Effector memory CD4-positive, alpha-beta T cell (primary cell): ENCODE data around the gene HOXB3.

ENCODE experiments used
- DNase-seq, 3 donors: peaks; one replicate each; pipeline ENCODE4 v3.0.0-alpha.2; 2020
- H3K27ac ChIP-seq: 2 replicates; pipeline ENCODE4 v1.7.0; 2013; ENCODE audit warnings: mild to moderate bottlenecking, low read length, moderate library complexity; ENCODE audit not compliant: insufficient read depth, poor library complexity, severe bottlenecking
- H3K27me3 ChIP-seq: replicated peaks from 2 replicates; pipeline ENCODE4 v1.7.0; 2013; ENCODE audit warnings: mild to moderate bottlenecking, low read length; ENCODE audit not compliant: insufficient read depth, control insufficient read depth, poor library complexity, severe bottlenecking
- H3K36me3 ChIP-seq: 2 replicates; pipeline ENCODE4 v1.7.0; 2013; ENCODE audit warnings: mild to moderate bottlenecking, low read length, moderate library complexity; ENCODE audit not compliant: control insufficient read depth, insufficient read depth
- H3K4me1 ChIP-seq: 2 replicates; pipeline ENCODE4 v1.7.0; 2013; ENCODE audit warnings: low read length, mild to moderate bottlenecking; ENCODE audit not compliant: control insufficient read depth, insufficient read depth, poor library complexity, severe bottlenecking
- H3K4me3 ChIP-seq: 2 replicates; pipeline ENCODE4 v1.7.0; 2013; ENCODE audit warnings: low read length, low read depth, mild to moderate bottlenecking; ENCODE audit not compliant: insufficient read depth, poor library complexity, severe bottlenecking
- H3K9me3 ChIP-seq: 2 replicates; pipeline ENCODE4 v1.7.0; 2013; ENCODE audit warnings: mild to moderate bottlenecking, low read length, moderate library complexity; ENCODE audit not compliant: control insufficient read depth

Gene HOXB3

GRCh38 chr17:48566717-48567116, 23.3 kb downstream of the HOXB3 start:
- no peaks in the 10 kb centered on the region for H3K4me1 ChIP-seq
- no peak overlapping the region for H3K4me3 ChIP-seq
- no peaks in the 10 kb centered on the region for H3K27me3 ChIP-seq
- H3K36me3 ChIP-seq: no peaks in the 10 kb centered on the region
- DNase-seq: no peak
- no peak overlapping the region for H3K27ac ChIP-seq
- H3K9me3 ChIP-seq: no peaks in the 10 kb centered on the region

GRCh38 chr17:48565925-48566710, 23.9 kb downstream of the HOXB3 start:
- Histone ChIP-seq H3K4me1 (no peaks in the 10 kb centered on the region), H3K27ac (no peak overlapping the region), H3K4me3 (no peak overlapping the region), H3K36me3 (no peaks in the 10 kb centered on the region), H3K9me3 (no peaks in the 10 kb centered on the region), H3K27me3 (no peaks in the 10 kb centered on the region)
- DNase-seq: no peak

- Histone ChIP-seq H3K4me1 (no peaks in the 10 kb centered on the region), H3K4me3 (no peak overlapping the region), H3K36me3 (no peaks in the 10 kb centered on the region), H3K27me3 (no peaks in the 10 kb centered on the region), H3K27ac (no peak overlapping the region), H3K9me3 (no peaks in the 10 kb centered on the region)
- DNase-seq: no peak
These were observed 25.0 kb downstream of the HOXB3 start for GRCh38 chr17:48565022-48565554.

GRCh38 chr17:48564188-48565021, 25.6 kb downstream of the HOXB3 start:
- no peaks in the 10 kb centered on the region for H3K4me1 ChIP-seq
- no peaks in the 10 kb centered on the region for H3K9me3 ChIP-seq
- no peaks in the 10 kb centered on the region for H3K27me3 ChIP-seq
- H3K27ac ChIP-seq: no peak overlapping the region
- no peak overlapping the region for H3K4me3 ChIP-seq
- no peak for DNase-seq
- no peaks in the 10 kb centered on the region for H3K36me3 ChIP-seq

- Histone ChIP-seq H3K4me1 (no peaks in the 10 kb centered on the region), H3K9me3 (no peaks in the 10 kb centered on the region), H3K27ac (no peak overlapping the region), H3K4me3 (no peak overlapping the region), H3K36me3 (no peaks in the 10 kb centered on the region), H3K27me3 (no peaks in the 10 kb centered on the region)
- DNase-seq: no peak
These were observed 26.2 kb downstream of the HOXB3 start for GRCh38 chr17:48563867-48564187.

DNA sequence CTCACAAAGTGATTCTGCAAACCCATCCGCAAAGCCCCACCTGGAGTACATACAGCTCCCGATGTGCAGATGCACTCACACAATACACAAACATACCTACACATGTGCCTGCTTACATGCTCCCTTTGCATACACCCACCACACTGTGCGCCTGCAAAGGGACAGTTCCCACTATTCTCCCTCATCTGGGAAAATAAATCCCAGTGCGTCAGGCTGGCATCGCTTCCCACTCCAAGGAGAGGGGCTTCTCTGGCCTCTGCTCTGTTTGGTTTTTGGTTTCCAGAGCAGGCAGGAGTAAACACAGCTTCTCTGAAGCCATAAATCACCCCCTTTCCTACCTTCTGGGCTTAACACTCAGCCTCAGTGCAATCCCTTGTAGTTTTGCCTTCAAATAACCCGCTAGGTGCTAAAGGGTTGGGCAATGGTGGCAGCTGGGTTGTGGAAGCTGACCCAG, 26.6 kb downstream of the HOXB3 start:
- no peaks in the 10 kb centered on the region for H3K27me3 ChIP-seq
- H3K36me3 ChIP-seq: no peaks in the 10 kb centered on the region
- no peaks in the 10 kb centered on the region for H3K4me1 ChIP-seq
- H3K9me3 ChIP-seq: no peaks in the 10 kb centered on the region
- H3K4me3 ChIP-seq: no peak overlapping the region
- H3K27ac ChIP-seq: no peak overlapping the region
- DNase-seq: no peak

DNA sequence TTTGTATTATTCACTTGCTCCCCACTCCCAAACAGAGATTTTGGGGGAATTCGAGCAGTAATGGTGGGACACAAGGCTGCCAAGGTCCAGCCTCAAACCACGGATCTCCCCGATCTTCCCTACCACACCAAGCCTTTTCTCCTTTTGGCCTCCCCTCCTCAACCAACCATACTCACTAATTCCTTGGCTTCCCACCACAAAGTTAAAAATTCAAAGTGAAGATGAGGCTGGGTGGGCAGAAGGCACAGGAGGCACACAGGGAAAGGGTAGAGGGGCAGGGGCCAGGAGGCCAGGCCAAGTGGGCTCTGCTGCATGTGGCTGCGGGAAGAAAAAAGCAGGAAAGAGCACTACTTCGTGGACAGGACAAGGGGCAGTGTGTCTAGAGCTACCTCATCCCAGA, 27.1 kb downstream of the HOXB3 start:
- Histone ChIP-seq H3K9me3 (no peaks in the 10 kb centered on the region), H3K4me3 (no peak overlapping the region), H3K4me1 (no peaks in the 10 kb centered on the region), H3K27me3 (no peaks in the 10 kb centered on the region), H3K27ac (no peak overlapping the region), H3K36me3 (no peaks in the 10 kb centered on the region)
- no peak for DNase-seq

DNA sequence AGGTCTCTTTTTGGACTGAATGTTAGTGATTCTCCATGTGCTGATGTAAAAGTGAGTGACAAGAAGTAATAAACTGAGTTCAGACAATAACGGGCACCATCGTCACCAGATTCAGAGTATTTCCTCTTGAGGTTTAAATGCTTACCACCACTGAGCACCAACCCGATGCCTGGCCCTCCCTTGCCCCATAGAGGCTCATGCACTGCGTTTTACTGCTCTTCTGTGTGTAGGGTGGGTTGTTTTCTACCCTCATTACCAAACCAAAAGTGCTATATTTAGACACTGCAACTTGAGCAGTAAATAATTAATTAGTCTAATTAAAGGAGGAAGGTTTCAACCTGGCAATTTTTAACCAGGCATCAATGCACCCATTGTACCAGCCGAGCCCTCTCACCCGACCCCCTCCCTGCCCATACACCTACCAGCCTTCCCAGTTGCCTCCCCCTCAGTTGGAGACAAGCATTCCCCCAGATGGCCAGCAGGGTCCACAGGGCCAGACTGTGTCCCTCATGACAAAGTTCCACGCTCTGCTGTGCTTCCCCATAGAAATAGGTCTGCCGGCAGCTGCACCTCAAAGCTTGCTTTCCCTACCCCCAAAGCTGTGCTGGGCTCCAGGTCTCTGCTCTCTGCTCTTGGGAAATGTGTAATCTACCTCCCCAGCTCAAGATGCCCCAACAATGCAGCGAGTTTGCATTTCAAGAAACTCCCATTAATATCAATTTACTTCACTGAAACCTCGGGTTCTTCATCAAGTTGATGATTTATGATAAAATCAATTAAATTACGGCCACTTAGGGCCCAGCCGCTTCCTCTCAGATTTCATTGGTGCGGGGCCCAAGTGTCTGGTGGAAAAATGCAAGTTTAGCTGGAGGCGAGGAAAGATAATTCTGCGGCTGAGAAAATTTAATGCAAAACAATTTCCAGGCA, 27.9 kb downstream of the HOXB3 start:
- Histone ChIP-seq H3K4me3 (no peak overlapping the region), H3K36me3 (no peaks in the 10 kb centered on the region), H3K27ac (no peak overlapping the region), H3K27me3 (no peaks in the 10 kb centered on the region), H3K9me3 (no peaks in the 10 kb centered on the region), H3K4me1 (no peaks in the 10 kb centered on the region)
- DNase-seq: no peak

DNA sequence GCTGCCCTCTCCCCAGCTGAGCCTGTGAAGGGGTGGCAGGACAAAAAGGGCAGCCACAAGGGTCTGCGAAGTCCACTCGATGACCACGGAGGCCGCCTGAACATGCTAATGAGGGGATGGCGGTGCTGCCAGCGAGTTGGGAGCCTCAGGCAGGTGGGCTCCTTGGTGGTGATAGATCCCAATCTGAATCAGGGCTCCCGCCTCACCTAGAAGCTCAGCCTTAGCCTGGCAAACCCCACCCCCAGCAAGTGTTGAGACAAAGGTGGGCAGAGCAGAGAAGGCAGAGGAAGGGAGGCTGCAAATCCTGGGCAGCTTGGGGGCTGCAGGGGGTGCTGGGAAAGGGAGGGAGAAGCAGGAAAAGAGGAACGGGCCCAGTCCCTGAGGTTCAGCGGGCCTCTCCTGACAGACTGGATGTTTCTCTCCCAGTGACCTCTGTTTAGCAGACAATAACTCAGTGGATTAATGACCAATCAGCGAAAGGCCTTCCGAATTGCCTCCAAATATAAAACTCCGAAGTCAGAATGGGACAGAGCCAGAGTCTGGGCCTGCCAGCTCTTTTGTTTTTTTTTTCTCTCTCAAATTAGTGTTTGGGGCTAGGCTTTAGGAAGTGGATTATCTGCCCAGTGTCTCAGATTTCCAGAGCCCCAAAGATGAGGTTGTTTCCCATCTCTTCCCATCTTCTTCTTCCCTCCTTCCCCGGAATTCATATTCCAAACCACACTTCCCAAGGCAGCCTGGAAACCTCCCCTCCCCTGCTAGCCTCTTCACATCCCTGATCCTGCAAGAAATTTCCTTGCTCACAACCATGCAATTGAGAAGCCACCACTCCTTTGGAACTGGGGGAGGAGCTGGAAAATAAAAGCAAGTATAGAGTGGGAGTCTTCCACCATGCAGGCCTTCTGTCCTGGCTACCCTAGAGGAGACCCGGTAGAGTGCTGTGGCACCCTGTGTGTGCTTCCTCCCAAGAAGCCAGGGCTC, 29.9 kb downstream of the HOXB3 start:
- no peaks in the 10 kb centered on the region for H3K36me3 ChIP-seq
- no peaks in the 10 kb centered on the region for H3K9me3 ChIP-seq
- no peaks in the 10 kb centered on the region for H3K4me1 ChIP-seq
- no peaks in the 10 kb centered on the region for H3K27me3 ChIP-seq
- no peak overlapping the region for H3K4me3 ChIP-seq
- DNase-seq: no peak
- no peak overlapping the region for H3K27ac ChIP-seq
